HG03175 (cell line): ENCODE measurements around the gene INPP5D.

Source experiments
- ATAC-seq: cut with Tn5 transposase; IDR thresholded peaks from one replicate; pipeline ENCODE4 v1.9.1; 2021; ENCODE audit warnings: mild to moderate bottlenecking, moderate library complexity; ENCODE audit not compliant: unreplicated experiment

The INPP5D gene

DNA sequence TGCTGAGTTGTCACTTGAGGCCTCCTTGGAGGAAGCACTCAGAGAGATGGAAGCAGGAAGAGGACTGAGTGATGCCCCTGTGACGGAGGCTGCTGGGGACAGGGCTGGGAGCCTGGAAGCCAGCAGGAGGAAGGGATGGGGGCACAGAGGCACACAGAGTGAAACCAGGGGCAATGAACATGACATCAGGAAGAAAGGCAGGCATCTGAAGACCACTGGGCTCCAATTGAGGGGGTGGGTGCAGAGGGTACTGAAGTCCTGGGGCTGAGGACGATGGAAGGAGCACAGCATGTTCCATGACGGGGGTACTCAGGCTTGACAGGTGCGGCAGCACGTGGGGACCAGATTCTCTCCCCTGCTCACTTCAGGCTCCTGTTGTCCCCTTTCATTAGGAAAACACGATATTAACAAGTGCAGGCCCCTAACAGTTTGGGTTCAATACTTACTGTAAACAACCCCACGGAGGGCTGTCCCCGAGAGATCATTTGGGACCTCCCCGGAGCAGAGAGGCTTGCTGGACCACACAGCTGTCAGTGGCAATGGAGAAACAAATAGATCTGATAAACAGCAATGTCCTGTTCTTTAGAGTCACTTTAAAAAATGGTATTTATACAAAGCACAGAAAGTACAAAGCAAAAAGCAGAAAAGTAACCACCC, 8.7 kb downstream of the INPP5D start:
- ATAC-seq = no peak

DNA sequence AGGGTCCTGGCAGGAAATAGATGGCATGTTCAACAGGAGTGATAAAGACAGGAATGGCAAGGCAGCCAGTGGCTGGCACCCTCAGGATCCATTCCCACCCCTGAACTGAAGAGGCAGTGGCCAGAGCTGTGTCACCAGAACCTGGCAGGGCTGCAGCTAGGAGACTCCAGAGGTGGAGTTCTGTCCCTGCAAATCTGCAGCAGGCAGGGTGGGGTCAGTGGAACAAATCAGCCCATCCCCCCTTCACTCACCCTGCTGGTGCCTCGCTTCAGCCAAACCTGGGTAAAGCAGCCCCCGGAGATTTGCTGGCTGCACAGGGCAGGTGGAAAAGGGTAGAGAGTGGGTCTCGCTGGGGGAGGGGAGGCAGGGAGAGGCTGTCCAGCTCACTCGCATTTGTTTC, 12.7 kb downstream of the INPP5D start:
- ATAC-seq = no peak

DNA sequence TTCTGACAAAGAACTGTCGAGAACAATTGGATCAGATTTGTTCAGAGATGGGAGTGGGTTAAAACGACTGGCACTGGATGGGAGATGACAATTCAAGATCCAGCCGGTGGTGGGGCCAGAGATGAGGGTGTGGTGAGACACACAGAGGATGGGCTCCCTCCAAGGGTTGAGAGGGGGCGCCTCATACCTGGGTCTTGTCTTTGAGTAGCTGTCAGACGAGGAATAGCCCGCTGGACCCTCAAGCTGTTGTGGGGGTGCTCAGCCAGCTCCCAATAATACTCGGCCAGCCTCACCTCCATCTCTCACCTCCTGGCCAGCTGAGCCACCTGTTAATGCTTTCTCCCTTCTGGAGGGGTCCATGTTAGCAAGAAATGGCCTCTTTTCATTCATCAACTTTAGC, 14.0 kb downstream of the INPP5D start:
- no peak for ATAC-seq

DNA sequence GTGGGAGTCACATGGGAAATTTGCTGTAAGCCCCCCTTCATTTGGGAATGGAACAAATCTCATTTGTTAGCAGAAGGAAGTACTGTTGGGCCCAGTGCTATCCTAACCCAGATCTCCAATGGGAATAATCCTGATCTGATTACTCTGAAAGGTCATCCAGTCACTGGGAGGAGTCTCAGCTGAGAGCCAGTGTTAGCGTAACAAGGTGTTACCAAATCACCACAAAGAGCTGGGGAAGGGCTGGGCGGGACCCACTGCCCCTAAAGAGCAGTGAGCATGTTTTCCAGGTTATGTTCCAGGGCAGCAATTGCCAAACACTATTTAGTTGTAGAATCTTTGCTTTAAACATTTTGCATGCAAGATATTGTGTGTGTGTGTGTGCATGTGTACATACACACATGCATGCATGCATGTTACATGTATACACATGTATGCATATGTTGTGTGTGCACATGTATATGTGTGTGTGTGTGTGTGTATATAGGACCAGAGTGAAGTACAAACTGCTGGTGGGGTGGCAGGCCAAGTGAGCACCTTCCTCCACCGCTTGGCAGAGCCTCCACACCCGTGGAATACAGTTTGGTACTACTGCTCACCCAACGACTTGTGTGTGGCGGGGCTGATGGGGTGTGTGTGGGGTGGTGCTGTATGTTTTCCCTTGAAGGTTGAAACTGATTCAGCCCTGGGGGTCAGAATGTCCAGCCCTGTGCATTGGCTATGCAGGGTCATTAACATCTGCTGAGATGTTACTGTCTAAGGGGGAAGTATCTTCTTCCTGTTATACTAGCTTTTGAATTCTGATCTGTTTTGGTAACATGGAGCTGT, 15.2 kb downstream of the INPP5D start:
- peak; percentile 27 for ATAC-seq

DNA sequence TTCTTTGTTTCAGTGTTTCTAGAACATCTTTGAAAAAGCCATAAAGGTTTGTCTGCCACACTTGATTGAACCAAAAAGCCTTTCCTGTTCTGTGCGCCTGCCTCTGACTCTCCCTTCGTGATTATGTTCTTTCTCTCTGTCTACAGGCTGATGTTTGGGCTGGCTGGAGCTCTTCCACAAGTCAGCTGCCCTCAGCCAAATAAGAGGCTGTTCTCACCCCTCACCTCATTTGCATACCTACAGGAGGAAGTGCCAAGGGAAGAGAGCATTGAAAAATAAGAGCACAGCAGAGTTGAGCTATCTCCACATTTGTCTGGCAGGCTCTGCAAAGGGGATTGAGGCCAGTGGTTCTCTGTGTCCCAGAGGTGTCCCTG, 15.8 kb downstream of the INPP5D start:
- peak; percentile 53 for ATAC-seq

DNA sequence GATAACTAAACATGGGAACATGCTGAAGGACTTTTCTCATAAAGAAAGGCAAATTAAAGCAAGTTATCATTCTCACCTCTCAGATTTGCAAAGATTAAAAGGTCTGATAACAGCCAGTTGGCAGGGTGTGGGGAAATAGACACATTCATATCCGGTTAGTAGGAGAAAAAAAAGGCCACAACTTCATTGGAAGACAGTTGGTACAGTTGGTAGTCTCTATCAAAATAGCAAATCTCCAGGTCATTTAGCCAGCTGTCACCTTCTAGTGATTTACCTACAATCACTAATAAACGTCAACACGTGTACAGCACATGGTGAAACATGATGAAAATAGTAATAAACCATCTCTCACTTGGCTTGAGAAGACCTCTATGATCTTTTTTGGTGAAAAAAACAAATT, 16.6 kb downstream of the INPP5D start:
- no peak for ATAC-seq

DNA sequence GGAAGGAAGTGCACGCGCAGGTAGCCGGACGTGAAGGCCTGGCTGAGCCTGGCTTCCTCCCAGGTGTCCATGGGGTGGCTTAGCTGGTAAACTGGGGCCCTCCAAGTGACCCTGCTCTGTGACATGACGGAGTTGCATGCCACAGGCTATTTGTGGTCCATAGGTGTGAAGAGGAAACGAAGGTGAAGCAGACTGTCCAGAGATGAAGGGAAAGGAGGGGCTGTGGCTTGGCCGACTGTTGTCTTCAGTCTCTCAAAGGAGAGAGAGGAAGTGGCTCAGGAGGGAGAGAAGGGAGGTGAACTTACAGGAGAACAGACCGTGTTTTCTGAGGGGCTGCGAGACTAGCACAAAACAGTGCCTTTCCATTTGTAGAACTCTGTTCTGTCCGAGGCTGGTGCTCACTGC, 19.3 kb downstream of the INPP5D start:
- peak; percentile 61 for ATAC-seq

DNA sequence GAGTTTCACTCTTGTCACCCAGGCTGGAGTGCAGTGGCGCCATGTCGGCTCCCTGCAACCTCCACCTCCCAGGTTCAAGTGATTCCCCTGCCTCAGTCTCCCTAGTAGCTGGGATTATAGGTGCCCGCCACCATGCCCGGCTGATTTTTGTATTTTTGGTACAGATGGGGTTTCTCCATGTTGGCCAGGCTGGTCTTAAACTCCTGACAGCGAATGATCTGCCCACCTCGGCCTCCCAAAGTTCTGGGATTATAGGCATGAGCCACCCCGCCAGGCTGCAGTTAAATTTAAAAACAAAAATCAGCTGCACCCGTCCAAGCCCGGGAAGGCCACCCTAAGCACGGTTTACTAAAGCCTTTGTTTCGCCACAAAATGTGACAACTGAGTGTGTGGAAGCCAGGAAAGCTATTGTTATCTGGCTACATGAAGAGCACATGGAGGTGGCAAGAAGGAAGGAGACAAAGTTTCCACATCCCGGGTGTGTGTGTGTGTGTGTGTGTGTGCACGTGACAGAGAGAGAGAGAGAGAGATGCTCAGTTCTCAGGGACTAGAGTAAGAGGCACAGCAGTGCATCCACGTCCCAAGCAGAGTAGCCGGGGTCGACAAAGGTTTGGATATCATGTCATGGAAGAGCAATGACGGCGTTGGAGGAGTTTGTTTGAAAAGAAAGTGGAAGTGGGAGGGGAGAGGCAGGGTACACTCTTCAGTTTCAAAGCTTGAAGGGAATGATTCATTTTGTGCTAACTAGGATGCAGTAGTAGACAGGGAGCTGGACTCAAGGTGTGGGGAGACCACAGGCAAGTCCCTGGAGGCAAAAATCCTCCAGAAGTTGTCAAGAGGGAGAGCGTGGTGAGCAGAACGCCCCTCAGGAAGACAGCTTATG, 20.1 kb downstream of the INPP5D start:
- no peak for ATAC-seq

DNA sequence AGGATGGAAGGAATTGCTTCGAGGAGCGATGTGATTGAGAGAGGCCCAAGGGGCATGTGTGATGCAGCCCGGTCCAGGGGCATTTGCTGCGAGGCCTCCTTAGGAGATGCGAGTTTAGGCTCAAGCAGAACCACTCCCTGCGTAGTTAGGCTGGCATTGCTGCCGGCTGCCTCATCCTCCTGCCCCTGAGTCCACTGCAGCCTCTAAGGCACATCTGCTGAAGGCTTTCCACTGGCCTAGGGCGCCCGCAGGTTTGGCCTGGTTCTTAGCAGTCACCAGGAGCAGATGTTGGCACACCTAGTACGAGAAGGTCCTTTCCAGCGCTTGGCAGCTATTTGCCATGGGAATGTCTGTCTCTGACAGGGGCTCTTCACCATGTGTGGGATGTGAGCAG, 20.7 kb downstream of the INPP5D start:
- no peak for ATAC-seq

DNA sequence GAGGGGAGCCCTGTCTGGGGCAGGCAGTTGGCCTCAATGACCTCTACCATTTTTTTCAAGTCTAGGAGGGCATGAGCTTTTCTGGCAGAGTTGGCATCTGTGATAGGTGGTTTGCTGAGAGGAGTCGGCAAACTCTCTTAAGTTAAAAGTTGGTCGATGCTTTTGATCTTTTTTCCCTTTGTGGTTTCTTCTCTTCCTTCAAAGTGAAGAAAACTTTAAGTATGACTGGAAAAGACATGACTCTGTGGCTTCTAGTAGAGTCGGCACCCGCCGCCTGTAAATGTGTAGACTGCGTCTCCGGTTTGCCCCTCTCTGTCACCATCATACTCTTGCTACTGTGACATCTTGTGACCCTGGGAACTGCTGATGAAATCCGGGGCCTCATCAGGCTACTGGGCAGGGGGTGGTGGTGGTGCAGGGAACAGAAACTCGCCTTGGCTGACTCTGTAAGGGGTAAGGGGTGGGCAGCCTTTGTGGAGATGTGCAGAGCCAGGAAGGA, 21.1 kb downstream of the INPP5D start:
- no peak for ATAC-seq

DNA sequence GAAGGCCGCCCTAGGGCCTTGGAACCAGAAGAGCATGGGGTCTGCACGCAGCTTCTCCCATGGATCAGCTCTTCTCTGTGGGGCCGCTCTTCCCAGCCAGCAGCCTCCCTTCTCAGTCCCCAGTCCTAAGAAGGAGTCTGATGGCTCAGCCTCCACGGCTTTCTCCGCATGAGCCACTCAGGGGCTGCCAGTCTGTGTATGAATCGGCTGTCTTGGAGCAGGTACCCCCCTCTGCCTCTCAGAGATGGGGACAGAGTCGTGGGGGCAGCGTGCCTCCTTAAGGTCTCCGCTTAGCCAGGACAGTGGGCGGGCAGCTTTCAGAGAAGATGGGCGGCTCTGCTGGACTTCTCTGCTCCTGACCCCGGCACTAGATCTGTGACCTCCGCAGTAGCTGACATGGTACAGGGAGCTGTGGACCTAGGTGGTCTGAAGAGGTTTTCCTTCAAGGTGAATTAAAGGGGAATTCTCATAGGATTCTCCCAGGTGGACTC, 21.6 kb downstream of the INPP5D start:
- peak; percentile 1 for ATAC-seq

DNA sequence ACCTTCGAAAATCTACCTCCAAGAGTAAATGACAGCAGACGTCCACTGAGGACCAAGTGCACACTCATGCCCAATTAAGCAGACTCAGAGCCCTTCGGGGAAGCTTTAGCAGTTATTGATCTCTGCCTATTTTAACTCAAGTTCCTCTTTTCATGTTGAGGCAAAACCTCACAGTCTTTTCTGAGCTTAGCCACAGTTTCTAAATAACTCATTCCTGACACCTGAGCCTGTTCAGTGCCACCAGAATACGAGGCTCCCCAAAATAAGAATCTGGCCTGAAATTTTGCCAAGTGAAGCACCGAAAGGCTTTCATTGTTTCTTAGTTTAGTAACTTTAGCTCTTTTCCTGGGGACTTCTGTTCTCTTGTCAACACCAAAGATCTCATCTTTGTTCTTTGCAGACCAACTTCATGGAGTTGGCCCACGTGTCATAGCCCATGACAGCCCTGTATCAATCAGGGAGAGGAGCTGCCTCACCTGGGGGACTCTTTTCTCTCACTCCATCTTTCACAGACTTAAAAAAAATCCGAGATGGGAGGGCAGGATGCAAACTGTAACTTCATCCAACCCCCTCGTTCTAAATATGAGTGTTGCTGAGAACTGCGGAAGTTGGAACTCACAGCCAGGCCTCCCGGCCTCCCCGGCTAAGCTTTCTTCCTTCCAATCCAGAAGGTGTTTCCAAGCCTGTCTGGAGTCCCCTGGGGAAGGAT, 22.2 kb downstream of the INPP5D start:
- ATAC-seq = peak; percentile 37

DNA sequence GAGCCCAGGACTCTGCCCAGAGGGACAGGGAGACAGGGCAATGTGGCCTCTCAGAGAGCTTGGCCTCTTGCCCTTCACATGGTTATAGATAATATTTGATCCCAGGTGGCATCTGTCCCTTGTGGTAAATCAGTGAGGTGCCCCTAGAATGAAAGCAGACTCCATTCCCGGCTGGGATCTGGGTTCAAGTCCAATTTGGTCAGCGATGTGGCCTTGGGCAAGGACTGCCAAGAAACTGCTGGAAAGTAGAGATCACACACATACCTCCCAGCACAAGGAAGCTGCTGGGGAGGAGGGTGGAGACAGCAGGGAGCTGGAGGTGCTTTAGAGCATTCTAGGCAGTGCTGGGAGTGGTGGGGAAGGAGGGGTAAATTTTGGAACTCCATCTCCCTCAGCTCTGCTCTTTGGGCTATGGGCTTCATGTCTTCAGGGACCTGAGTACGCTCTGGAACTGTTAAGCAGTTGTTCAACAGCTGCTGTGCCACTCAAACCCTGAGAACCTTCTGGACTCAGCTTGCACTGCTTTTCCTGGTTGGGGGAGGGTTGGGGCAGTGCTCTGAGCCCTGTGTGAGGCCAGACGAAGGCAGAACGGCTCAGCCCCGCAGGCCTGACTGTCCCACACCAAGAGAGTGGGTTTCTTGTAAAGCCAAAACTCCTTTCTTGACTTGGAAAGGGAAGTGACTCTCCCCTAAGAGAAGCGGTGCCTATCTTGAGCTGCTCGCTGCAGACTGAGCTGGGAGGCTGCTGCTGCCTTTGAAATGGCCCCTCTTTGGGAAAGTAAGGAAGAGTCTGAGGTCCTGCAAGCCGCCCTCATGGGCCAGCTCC, 23.0 kb downstream of the INPP5D start:
- ATAC-seq = no peak

DNA sequence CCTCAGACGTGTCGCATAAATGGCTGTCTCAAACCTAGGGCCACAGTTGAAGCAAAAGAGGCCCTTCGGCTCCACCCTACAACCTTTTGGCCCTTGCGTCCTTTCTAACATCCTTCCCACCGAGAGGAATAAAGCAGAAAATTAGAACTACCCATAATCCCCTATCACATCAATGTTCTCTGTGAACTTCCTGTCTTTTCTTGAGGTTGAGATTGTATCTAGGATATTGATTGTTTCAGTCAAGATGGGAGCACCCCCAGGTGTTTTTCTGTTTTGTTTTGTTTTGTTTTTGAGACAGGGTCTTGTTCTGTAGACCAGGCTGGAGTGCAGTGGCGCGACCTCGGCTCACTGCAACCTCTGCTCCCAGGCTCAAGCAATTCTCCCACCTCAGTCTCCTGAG, 23.6 kb downstream of the INPP5D start:
- ATAC-seq = no peak

DNA sequence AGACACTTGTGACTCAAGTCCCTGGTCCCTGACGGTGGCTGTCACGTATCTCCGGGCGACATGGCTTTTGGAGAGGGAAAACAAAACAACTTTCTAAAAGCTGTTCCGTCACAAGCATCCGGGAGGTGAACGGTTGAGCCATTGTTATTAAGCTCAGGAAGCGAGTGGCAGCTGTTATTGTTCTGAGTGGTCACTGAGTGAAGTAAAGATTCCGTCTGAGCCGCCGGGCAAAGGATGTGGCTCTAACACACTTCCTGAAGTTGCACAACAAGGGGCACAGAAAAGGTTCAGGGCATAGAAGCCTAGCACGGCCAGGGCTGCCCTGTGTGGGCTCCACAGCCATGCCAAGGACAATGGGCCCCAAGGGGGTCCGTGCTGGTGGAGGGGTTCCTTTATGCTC, 24.3 kb downstream of the INPP5D start:
- ATAC-seq = peak; percentile 20

DNA sequence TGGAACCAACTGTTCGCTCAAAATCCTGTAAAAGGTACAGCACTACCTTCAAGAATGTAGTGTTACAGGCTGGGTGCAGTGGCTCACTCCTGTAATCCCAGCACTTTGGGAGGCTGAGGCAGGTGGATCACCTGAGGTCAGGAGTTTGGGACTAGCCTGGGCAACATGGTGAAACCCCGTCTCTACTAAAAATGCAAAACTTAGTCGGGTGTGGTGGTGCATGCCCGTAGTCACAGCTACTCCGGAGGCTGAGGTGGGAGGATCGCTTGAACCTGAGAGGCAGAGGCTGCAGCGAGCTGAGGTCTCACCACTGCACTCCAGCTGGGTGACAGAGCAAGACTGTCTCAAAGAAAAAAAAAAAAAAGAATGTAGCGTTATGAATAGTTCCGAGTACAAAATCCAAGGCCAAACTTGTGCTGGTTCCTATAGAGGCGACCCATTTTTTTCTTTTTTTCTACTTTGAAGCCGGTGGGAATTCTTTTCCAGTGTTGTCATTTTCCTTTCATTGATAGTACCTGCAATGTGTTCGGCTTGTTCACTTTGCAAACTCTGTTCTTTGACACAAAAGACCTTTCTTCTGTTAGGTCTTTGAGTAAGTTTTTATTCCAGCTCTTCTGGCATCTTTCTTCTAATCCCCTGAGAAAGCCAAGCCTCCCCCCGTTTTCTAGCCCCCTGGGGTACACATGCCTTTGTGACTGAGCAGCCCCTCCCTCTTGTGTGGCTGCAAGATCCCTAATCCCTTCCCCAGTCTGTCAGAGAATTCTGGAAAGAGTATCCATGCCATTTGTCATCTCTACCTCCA, 25.1 kb downstream of the INPP5D start:
- ATAC-seq = no peak

DNA sequence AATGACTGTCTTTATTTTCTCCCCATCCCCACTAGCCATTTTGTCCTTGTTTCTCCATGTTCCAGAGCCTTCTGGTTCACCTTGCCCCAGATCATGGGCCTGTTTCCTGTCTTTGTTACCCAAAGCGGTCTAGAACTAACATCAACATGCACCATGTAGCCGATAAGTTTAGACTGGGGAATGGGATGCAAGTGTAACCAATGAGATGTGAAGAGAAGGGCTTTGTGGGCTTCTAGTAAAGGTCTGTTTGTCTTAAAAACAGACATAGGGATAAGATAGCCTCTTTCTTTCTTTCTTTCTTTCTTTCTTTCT, 25.7 kb downstream of the INPP5D start:
- no peak for ATAC-seq

DNA sequence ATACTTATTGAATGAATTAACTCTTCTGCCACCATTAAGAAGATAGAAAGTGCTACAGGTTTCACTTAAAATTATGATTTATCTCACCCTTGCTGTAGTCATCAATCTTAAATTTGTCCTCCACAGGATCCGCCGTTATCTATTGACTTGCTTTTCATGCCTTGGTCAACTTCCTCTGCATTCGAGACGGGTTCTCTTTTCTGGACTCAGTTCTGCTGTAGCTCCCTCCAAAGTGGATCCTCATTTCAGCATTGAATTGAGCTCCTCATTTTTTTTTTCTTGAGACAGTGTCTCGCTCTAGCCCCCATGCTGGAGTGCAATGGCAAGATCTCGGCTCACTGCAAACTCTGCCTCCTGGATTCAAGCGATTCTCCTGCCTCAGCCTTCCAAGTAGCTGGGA, 27.6 kb downstream of the INPP5D start:
- no peak for ATAC-seq

DNA sequence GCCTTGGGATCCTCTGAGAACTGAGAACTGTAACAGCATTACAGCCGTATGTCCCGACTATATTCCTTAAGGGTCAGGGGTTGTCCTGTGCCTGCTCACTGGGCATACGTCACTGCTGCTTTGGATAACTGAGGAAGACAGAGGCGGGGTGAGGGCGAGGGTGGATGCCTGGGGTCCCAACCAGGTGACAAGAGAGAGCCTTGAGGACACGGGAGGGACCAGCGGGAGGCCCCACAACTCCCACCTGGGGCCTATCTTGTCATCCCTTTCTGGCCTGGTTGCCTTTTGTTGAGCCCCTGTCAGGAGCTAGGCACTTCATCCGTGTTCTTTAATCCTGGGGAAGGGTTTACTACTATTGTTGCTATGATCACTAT, 28.8 kb downstream of the INPP5D start:
- ATAC-seq = no peak
